Head of caudate nucleus (tissue), 42 donors: Measurements from ENCODE around the gene NR3C1.

Source experiments
- DNase-seq, 42 donors: peaks; one replicate each; pipeline versions ENCODE4 v3.0.0 to v3.0.0-alpha.2; 2020 to 2021; ENCODE audit warnings: mixed read lengths in 7 of 42
- intact Hi-C: fragments of 100-400 bp; cut with DNase I; formaldehyde crosslinking; loops from one replicate; pipeline ENCODE4 v1.15.0; 2022

The NR3C1 gene

DNA sequence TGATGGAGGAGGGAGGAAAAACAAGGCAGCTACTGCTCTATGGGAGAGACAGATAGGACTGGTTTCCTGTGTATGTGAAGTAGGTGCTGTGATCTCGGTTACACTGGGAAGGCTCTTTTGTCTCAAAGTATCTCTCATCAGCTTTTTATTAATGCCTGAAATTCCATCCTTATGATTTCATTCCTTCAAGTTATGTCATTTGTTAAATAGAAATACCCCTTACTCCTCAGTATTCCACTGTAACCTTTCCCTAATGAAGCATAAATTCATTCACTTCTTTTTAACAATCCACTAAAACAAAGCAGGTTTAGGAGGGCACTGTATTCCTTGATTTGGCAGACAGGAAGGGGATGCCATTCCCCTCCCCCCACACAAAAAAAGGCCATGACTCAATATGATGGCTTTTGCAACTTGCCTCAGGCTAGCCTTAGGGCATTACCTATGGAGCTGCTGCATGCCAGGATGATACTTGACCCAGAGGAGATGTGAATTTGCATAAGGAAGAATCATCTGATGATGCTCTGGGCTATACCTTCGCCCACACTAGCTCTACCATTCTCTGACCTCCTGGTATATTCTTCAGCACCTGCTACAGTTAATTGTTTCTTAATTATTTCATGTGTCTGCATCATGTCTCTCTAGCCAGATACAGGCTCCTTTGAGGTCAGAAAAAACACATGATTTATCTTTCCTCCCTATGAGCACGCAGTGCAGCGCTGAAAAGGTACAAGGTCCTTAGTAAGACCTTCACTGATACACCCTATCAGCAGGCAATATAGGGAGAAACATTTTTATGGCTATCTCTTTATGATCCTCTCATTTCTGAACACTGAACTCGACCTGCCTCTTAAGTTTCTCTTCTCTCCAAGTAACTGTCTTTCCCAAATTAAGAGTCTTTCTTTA lies 26.3 kb downstream of the NR3C1 start:
- intact Hi-C loops: no loop called here
- DNase-seq: no peak

DNA sequence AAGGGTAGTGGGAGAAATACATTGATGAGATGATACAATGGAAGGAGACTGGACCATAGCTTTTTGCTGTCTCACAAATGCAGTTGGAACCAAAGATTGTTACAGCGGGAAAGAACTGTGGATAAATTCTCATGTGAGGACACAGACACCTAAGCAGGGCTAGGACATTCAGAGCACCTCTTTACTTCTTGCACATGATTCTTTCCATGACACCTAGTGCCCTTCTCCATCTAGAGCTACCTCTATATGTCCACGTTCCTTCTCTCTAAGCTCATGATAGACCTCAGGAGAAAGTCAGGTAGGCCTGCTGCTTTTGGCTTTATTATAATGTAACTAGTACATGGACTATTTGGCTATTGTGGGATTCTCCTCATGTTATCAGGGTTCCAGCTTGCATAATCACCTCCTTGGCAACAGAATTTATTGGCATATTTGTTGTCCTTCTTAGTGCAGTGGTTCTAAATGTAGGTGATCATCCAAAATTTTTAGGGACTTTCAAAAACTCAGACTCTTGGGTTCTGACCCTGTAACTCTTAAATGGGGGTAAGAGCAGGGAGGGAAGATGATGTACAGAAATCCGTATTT lies 27.2 kb downstream of the NR3C1 start:
- no peak for DNase-seq
- intact Hi-C loops: no loop called here

DNA sequence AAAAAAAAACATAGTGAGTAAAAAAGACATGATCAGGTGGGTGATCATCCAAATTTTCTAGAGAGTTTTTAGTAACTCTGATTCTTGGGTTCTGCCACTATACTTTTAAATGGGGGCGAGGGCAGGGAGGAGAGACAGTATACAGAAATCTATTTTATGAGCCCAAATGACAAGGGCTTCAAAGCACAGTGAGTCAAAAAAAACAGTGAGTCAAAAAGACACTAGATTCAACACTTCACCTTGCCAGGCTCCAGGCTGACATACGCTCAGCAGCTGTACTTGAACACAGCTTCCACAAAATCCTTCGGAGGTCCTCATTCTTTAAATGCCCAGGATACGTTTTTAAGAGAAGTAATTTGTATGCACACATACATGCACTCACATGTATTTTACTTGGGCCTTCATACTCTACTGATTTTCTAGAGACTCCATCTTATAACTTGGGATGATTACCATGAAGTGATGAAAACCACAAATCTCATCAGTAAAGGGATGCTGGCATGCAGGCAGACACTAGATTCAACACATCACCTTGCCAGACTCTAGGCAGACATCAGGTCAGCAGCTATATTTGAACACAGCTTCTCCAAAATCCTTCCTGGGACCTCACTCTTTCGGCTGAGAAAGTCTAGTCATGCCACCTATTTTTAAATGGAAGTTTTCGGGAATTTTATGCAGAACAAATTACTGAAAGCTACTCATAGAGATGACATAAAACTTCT lies 28.8 kb downstream of the NR3C1 start:
- intact Hi-C loops: no loop called here
- peak in 8 of 42 donors; percentile 9 to 46 (median 24) for DNase-seq

DNA sequence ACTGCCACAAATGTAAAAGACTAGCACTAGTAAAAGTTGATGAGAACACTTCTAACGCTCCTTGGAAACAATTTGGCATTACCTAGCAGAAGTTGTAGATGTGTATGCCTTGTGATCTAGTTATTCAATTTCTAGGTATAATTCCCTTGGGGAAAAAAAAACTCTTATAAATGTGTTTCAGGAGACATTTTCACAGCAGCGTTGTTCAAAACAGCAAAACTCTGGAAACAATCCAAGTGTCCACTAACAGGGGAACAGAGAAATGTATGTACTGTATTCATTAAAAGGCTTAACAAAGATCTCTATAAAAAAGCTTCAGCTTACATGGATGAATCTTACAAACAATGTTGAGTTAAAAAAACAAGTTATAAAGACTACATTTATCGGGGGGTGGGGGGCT lies 30.4 kb downstream of the NR3C1 start:
- no peak for DNase-seq
- intact Hi-C loops: no loop called here

DNA sequence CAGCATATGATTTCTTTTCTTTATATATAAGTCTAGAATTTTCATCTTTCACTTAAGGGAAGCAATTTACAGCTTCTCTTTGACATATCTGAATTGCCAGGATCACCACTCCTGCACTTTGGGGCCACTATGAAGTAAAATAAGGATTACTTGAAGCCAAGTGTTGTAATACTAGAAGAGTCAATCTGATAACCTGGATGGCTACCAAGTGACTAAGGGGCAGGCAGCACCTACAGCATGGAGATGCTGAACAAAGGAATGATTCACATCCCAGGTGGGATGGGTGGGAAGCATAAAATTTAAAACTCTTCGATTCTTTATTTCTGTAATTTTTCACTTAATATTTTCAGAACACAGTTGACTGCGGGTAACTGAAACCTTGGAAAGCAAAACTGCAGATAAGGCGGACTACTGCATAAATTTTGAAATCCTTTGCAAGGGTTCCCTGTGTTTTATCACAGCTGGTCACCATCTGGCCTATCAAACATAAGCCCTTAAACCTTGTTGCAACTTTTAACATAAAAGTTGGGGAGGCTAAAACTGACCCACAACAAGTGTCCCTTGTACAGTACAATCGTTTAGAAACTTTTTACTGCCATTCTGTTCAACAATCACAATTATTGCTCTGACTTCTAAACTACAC lies 31.2 kb downstream of the NR3C1 start:
- no peak for DNase-seq
- intact Hi-C loops: no loop called here

DNA sequence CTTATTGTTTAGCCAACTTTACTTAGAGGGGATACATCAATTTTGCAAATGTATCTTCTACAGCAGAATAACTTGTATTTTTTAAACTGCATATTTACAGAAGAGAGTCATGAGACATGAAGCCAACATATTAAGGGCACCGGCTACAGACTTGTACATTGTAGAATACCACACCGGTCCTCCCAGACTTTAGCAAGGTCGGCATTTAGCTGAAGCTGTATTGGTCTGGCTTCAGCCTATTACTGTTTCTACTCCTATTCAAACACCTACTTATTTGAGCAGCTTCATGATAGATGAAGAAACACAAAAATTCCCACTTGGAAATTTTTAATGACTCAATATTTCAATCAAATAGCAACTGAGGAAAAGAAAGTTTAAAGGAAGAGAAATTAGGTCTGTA lies 33.0 kb downstream of the NR3C1 start:
- intact Hi-C loops: no loop called here
- no peak for DNase-seq

DNA sequence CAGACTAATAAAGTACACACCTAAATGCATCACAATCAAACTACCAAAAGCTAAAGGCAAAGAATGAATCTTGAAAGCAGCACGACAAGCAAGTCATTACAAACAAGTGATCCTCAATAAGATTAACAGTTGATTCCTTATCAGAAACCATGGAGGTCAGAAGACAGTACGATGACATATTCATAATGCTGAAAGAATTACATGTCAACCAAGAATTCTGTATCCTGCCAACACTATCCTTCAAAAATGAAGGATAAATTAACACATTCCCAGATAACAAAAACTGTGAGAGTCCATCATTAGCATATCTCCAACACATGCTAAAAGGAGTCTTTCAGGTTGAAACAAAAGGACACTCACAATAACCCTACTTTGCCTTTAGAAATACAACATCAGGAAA lies 39.4 kb downstream of the NR3C1 start:
- no peak for DNase-seq
- intact Hi-C loops: no loop called here

DNA sequence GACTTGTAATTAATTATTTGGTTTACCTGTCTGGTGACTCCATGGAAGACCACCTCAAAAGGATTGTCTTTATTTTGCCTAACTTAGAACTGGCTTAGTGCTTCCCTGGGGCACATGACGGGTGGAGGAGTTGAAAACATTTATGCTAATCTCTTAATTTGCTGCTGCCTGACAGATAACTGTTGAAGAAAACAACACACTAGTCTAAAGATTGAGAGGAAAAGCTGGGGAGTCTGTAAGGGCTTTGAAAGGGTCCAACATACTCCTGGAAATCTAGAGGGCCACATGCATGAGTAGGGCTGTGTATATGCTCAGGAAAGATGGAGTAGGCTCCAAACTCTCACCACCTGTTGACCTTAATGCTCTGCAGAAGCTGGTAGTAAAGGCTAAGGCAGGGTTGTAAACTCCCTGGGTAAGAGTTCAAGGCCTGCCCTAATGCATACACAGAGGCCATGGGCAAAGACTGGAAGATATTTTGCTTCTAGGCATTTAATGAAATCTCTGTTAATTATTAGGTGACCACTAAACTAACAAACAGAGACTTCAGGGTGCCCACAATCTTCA lies 40.7 kb downstream of the NR3C1 start:
- no peak for DNase-seq
- intact Hi-C loops: no loop called here

DNA sequence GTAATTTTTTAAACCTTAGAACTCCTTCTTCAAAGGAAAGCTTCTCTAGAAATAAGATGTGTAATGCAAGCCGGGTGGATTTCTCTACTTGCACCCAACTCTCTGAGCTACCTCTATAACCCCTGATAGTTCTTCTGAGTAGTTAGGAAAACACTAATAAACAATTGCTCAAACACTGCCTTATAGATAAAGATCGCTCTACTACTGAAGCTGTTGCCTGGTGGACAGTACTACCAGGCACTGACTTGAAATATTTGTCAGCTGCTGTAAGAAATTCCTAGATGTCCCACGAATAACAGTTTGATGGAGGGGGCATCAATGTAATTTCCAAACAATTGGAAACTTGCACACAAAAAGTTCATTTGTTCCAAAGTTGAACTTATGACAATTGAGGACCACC lies 42.0 kb downstream of the NR3C1 start:
- no peak for DNase-seq
- intact Hi-C loops: no loop called here

DNA sequence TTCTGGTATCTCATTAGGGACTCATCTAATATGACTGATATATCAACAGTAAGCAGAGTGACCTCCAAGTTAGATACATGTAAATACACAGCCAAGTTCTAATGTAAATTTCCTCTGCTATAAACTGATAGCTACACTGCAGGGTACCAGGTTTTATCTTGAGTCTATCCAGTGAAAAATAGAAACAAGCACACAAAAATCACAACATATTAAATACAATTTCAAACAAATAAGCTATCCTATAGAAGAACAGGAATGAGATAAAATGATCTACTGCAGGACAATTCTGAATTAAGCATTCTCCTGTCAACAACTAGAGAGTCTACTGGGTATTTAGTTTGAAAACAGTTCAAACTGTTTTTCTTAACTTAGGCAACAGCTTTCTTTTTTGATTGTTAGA lies 42.7 kb downstream of the NR3C1 start:
- no peak for DNase-seq
- intact Hi-C loops: no loop called here

DNA sequence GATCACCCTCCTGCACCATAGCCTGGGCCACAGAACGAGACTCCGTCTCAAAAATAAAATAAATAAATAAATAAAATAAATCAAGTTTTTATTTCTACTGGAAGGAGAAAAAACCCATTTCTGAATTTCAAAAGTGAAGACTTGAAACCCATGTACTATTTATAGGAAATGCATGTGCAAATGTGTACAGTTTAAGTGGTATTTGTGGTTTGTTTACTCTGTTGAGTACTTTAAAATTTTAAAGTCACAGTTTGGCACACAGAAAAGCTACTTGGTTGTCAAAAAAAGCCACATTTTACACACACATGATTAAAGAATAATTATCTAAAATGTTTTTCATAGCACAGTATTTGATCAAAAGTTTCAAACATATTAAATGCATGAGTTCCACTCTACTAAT lies 43.6 kb downstream of the NR3C1 start:
- intact Hi-C loops: no loop called here

DNA sequence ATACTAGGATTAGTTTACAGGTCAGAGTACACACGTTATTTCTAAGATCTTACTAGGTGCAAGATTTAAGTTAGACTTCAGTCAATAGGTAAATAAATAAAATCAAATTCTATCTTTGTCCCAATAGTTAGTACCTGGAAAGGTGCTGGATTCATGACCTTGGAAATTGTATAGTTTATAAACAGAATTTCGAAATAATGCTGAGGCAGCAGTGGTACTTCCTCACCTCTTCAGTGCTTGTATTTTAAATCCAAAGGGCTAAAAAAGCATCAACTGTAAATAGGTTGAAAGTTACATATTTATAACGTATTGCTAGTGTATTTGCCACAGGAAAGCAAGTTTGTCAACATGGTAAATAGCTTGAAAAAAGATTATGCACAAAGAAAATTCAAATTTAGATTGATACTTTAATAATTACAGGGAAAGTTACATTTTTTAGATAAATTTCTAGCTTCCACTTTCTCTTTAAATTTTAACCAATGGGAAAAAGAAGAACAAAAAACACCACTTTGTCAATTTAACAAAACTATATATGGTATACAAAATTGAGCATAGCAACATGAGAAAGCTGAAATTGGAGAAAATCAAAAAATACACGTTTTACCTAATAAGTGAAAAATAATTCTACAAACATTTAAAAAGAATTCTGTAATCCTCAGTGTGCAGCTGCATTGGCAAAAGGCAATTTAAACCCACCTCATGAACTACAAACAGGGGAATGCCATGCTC lies 46.5 kb downstream of the NR3C1 start:
- DNase-seq: no peak
- intact Hi-C loops: no loop called here

More for the DNA sequence above, 43.6 kb downstream of the NR3C1 start:
- no peak for DNase-seq

DNA sequence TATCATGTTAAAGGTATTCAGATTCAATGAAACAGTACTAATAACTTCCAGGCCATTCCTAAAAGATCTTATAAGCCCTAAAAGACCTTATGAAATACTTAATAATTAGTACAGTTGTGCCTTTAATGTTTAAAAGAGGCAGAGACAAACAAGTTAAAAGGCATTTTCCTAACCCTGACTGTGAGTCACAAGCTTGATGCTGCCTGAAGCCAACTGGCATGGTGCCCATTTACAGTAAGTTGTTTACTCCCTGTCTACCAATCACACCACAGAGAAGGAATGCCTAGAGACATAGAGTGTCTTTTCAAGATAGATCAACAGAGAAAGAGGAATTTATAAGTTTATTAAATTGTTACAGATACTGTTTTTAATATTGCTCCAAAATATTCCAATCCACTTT lies 47.8 kb downstream of the NR3C1 start:
- DNase-seq: peak in 37 of 42 donors; percentile 16 to 87 (median 54)
- intact Hi-C loops: no loop called here

DNA sequence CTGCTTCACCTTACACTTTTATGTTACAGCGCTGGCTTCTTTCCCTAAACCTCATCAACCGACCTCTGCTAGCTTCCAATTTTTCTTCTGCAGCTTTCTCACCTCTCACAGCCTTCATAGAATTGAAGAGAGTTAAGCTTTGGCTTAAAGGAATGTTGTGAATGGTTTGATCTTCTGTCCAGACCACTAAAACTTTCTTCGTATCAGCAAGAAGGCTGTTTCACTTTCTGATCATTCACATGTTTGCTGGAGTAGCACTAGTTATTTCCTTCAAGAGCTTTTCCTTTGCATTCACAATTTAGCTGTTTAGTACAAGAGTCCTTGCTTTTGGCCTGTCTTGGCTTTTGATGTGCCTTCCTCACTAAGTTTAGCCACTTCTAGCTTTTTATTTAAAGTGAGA lies 49.5 kb downstream of the NR3C1 start:
- no peak for DNase-seq
- intact Hi-C loops: no loop called here

DNA sequence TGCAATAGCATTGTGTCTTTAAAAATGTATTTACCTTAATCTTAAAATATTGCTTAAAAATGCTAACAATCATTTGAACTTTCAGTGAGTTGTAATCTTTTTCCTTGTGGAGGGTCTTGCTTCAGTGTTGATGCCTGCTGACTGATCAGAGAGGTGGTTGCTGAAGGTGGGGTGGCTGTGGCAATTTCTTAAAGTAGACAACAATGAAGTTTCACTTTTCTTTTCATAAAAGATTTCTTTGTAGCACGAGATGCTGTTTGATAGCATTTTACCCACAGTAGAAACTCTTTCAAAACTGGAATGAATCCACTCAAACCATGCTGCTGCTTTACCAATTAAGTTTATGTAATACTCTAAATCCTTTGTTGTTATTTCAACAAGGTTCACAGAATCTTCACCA lies 50.8 kb downstream of the NR3C1 start:
- DNase-seq: no peak
- intact Hi-C loops: no loop called here

DNA sequence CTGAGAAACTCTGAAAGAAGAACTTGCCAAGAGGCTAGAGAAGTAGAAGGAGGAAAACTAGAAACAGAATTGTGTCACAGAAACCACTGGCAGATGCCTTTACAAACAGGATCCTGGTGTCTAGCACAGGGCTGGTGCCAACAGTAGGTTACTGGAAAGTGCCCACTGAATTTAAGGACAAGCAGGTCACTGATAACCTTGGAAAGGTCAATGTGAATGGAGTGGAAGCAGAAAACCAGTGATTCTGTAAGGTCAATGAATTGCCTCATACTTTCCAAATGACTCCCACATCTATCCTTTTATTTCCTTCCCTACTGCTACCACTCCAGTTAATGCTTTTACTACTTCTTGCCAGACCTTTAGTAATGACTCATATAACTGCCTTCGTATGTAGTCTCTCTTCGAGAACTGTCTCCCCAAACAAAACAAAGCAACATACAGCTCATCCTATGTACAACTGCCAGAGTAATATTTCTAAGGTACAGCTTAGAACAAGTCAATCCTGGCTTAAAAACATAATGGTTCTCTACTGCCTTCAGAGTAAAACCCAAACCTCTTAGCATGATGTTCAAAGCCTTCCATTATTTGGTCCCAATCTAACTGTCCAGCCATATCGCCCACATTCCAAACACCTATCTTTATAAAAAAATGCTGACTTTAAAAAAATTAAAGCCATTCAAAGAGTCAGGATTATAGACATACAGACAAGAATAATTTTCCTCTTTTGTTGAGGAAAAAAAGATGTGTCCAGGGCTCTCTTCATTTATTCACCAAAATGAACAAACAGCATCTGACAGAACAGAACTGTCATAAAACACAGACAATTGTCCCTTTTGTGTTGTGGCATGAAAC lies 52.5 kb downstream of the NR3C1 start:
- DNase-seq: no peak
- intact Hi-C loops: no loop called here

DNA sequence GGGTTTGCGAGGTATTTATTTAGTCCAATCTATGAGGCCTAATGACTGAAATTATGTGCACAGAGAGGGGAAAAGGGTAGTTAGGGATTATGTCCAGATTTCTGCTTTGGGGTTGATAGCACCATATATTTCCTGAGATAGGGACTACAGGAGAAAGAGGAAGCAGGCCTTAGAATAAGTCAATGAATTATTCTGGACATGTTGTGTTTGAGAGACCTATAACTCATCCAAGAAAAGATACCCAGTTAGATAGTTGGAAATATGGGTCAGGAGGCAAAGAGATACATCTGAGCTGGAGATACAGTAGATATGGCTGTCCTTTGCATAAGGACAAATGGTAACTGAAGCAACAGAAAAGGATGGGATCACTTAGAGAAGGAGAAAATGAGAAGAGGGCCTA lies 53.1 kb downstream of the NR3C1 start:
- intact Hi-C loops: no loop called here

DNA sequence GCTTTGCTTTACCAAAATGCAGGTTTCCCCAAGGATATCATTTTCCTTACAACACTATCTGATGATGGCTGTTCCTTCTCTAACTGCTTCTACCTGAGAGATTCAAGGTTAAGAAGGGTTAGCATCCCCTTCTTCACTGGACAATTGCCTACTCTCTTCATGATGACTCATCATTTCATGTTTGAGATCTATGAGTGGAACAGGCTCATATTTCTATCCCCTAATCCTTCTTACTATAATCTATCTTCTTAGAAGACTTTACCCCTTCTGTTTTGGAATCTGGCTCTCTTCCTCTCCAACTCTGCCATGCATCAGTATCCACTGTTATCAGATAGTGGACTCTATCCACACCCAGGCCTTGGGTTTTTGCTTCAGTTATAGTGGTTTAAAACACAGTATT lies 54.3 kb downstream of the NR3C1 start:
- no peak for DNase-seq
- intact Hi-C loops: no loop called here

More for the DNA sequence above, 53.1 kb downstream of the NR3C1 start:
- no peak for DNase-seq
